ENCODE results near the gene PARVA. TPM values are rescaled to one million over a fixed set of nuclear protein-coding genes. Genes with fewer than 3 reads are reported as not detected.

Gene PARVA
- total and polyA plus RNA-seq, 9 of the 15 experiments (the other 6 are each of a cell fraction or from before 2014, with no cell fraction given): 0.11 TPM; not detected in 8

DNA sequence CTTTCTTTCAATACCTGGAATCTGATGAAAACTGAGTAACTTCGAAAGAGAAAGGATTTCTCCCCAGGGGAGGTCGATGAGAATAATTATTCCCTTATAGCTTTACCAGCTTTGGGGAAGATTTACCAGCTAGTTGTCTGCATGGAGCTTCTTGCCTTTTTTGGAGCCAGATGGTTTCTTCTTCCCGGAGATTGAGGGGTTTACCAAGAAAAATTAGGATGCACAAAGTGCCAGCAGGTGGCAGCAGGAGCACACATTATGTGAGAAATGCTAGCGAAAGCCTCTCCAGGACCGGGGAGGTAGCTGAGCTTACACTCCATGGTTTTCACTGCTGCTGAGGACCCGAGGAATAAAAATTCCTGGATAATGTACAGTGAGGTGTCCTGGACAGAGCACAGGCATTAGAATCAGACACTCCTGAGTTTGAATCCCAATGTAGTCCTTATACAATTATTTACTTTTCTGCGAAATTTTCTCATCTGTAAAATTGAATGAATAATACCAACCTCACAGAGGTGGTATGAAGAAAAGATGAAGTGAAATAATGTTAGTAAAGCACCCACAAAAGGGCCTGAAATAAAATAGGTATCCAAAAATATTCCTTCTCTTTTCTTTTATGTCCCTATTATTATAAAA is 46.0 kb upstream of the PARVA start (continued):
- TF ChIP-seq MTF1 (CRISPR knock-in tag; IDR thresholded peaks at IDR 0.05; ENCODE audit: borderline replicate concordance) (no peak), FUS (optimal IDR thresholded peaks at IDR 0.05; ENCODE audit: low read depth, low read length) (no peak), GTF2F1 (IDR thresholded peaks at IDR 0.05; ENCODE audit: low read depth, low read length) (no peak)

DNA sequence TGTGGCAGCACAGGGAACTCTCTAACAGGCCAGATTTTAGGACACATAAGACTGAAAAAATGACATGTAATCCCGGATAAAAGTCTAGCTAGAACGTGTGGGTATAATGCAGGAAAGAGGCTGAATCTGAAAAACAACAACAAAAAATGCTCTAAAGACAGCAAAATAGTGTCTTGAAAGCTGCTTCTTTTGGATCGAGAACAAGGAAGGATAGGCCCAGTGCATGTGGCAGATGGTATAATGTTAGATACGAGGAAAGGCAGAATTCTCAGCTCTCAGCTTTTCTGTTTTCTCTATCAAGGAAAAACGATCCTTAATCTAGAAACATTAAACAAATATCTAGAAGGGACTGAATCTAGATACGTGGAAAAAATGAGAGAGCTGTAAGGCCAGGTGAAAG is 33.8 kb upstream of the PARVA start:
- POLR2A ChIA-PET: no interaction called here
- ATAC-seq: no peak
- Histone ChIP-seq H3K9ac (ENCODE audit: insufficient read depth in 1 of 2, low read depth in 2 of 2, low read length in 2 of 2) (no peak overlapping the region), H3K27me3 (ENCODE audit: control insufficient read depth in 2 of 2, insufficient read depth in 2 of 2, low read length in 2 of 2) (peaks cover 4 to 5% of the 10 kb centered on the region in 2 experiments; a peak in 2 of 5 replicates), H2AFZ (ENCODE audit: low read depth, low read length) (no peak overlapping the region), H3K4me3 (no peak overlapping the region), H3K36me3 (ENCODE audit: control insufficient read depth, insufficient read depth, low read length) (no peaks in the 10 kb centered on the region), H3K4me2 (ENCODE audit: insufficient read depth, low read length) (no peak overlapping the region), H4K20me1 (replicated peaks; ENCODE audit: control insufficient read depth, insufficient read depth, low read length) (no peaks in the 10 kb centered on the region), H3K79me2 (ENCODE audit: control insufficient read depth, insufficient read depth, low read length) (no peaks in the 10 kb centered on the region), H3K9me3 (replicated peaks; ENCODE audit: control insufficient read depth, insufficient read depth, low read depth, low read length) (no peaks in the 10 kb centered on the region), H3K27ac (ENCODE audit: extremely low read depth, low read depth, low read length) (no peak overlapping the region), H3K4me1 (replicated peaks in 1 of 2; ENCODE audit: control insufficient read depth in 2 of 2, insufficient read depth in 2 of 2, low read length in 2 of 2) (no peaks in the 10 kb centered on the region), H3K9me1 (ENCODE audit: control insufficient read depth, insufficient read depth, low read length) (no peaks in the 10 kb centered on the region)
- intact Hi-C loops (cut with micrococcal nuclease): no loop called here
- BruUV-seq (replicated peaks): no TSS peak
- FAIRE-seq: no peak
- WGBS (ENCODE audit: insufficient coverage, low coverage, missing lambda C conversion rate): 2% methylated on average over 6 of the region's 6 CpGs
- in situ Hi-C loops (cut with MboI): loop anchor here (25.0 kb wide), 1 partner anchor 844 kb away; no protein-coding TSS in a partner anchor
- CTCF ChIA-PET (ENCODE audit: low intra/inter-chr PET ratio): no interaction called here
- TF ChIP-seq HNRNPUL1 (IDR thresholded peaks at IDR 0.05; ENCODE audit: low read length) (no peak), SUPT5H (IDR thresholded peaks at IDR 0.05) (no peak), ZNF174 (CRISPR knock-in tag; IDR thresholded peaks at IDR 0.05) (no peak), FOS (IDR thresholded peaks at IDR 0.05; ENCODE audit: extremely low read depth, insufficient read length) (no peak), ZNF785 (CRISPR knock-in tag; IDR thresholded peaks at IDR 0.05) (no peak), CBX3 (IDR thresholded peaks at IDR 0.05; ENCODE audit: borderline replicate concordance in 1 of 2, low read length in 2 of 2) (no peak), TEAD4 (IDR thresholded peaks at IDR 0.05; ENCODE audit: low read length) (no peak), TEAD4 (CRISPR knock-in tag; IDR thresholded peaks at IDR 0.05; ENCODE audit: borderline replicate concordance) (no peak), RFX1 (IDR thresholded peaks at IDR 0.05) (no peak)
- no peak for DNase-seq (ENCODE audit: extremely low read depth in 1 of 4, low spot score in 3 of 4)

All from K562 (cell line).